A673 (cell line): Measurements from ENCODE around the gene KCTD4. TPM values are rescaled to one million over a fixed set of nuclear protein-coding genes. Genes with fewer than 3 reads are reported as not detected.

ENCODE experiments used
- BruUV-seq: library from RNA; stranded (reverse); fragments of 400-500 nt; replicated peaks from 2 replicates; lab custom pipeline; 2021; lab: Mats Ljungman, UMichigan
- CTCF ChIA-PET: fragments of 300-600 bp; sonication (Branson Sonifier 250); formaldehyde crosslinking; loops from one replicate; lab custom pipeline; 2022; ENCODE audit warnings: antibody characterized with exemption; lab: Charles Lee
- POLR2A ChIA-PET: fragments of 300-600 bp; sonication (Branson Sonifier 250); formaldehyde crosslinking; loops from one replicate; lab custom pipeline; 2022; ENCODE audit warnings: antibody characterized with exemption; ENCODE audit not compliant: low non-redundant PET; lab: Charles Lee
- DNase-seq: peaks from one replicate; pipeline ENCODE4 v3.0.0-alpha.2; 2015; ENCODE audit warnings: low spot score
- H3K27ac ChIP-seq: fragments of 200-600 bp; sonication (generic); 2 replicates; pipeline ENCODE4 v1.5.1; 2016; ENCODE audit warnings: mixed run types, low read depth, mild to moderate bottlenecking, mixed read lengths, antibody characterized with exemption, low read length; ENCODE audit not compliant: poor library complexity, severe bottlenecking
- H3K27me3 ChIP-seq: fragments of 200-600 bp; sonication (generic); replicated peaks from 2 replicates; pipeline ENCODE4 v1.6.1; 2017; ENCODE audit warnings: mixed run types, low read depth, mild to moderate bottlenecking, mixed read lengths, antibody characterized with exemption, low read length; ENCODE audit not compliant: insufficient read depth, poor library complexity
- H3K36me3 ChIP-seq: fragments of 200-600 bp; sonication (generic); 2 replicates; pipeline ENCODE4 v1.6.1; 2016; ENCODE audit warnings: mixed run types, mild to moderate bottlenecking, mixed read lengths, antibody characterized with exemption, low read length; ENCODE audit not compliant: insufficient read depth, poor library complexity, severe bottlenecking
- H3K4me1 ChIP-seq: fragments of 200-600 bp; sonication (generic); 2 replicates; pipeline ENCODE4 v1.6.1; 2017; ENCODE audit warnings: mixed run types, mild to moderate bottlenecking, mixed read lengths, antibody characterized with exemption, low read length; ENCODE audit not compliant: insufficient read depth, poor library complexity, severe bottlenecking
- H3K4me3 ChIP-seq: fragments of 200-600 bp; sonication (generic); 2 replicates; pipeline ENCODE4 v1.5.1; 2016; ENCODE audit warnings: low read depth, mixed run types, mild to moderate bottlenecking, mixed read lengths, low read length; ENCODE audit not compliant: poor library complexity, severe bottlenecking
- H3K9me3 ChIP-seq: fragments of 200-600 bp; sonication (generic); 2 replicates; pipeline ENCODE4 v1.6.1; 2016; ENCODE audit warnings: mixed run types, low read depth, mild to moderate bottlenecking, mixed read lengths, antibody characterized with exemption, low read length; ENCODE audit not compliant: poor library complexity, severe bottlenecking
- CTCF ChIP-seq: fragments of 300-800, 200-600 bp; sonication (generic); conservative IDR thresholded peaks from 2 replicates; pipeline ENCODE4 v1.5.1; 2017; ENCODE audit warnings: low read depth, mild to moderate bottlenecking, antibody characterized with exemption, low read length, moderate library complexity, mixed read lengths
- EZH2 ChIP-seq: fragments of 200-600 bp; sonication (generic); IDR thresholded peaks from 2 replicates; pipeline ENCODE4 v1.6.1; 2017; ENCODE audit warnings: borderline replicate concordance, low read depth, mild to moderate bottlenecking, mixed read lengths, antibody characterized with exemption, low read length; ENCODE audit not compliant: poor library complexity, severe bottlenecking
- intact Hi-C: fragments of 100-400 bp; cut with micrococcal nuclease; formaldehyde crosslinking; loops from one replicate; pipeline ENCODE4 v1.10.0; 2022; ENCODE audit not compliant: unreplicated experiment
- total RNA-seq: library from RNA; stranded (reverse); gene quantifications from 2 replicates; pipeline ENCODE4 v1.2.3, GENCODE V29; 2021

KCTD4 gene
- total RNA-seq, 1 experiment from 2014 or later = not detected

- Histone ChIP-seq H3K27ac (peak overlapping the region; percentile 64), H3K9me3 (no peaks in the 10 kb centered on the region), H3K4me1 (peaks cover 21% of the 10 kb centered on the region), H3K27me3 (no peaks in the 10 kb centered on the region), H3K36me3 (no peaks in the 10 kb centered on the region), H3K4me3 (peak overlapping the region; percentile 17)
- BruUV-seq = no TSS peak
- CTCF ChIA-PET = no interaction called here
- intact Hi-C loops = no loop called here
- TF ChIP-seq CTCF = no peak
- TF ChIP-seq EZH2 = no peak
- POLR2A ChIA-PET = no interaction called here
- no peak for DNase-seq
Observed at GRCh38 chr13:45242524-45242923, 41.7 kb upstream of the KCTD4 start.

- Histone ChIP-seq H3K9me3 (no peaks in the 10 kb centered on the region), H3K4me1 (peaks cover 21% of the 10 kb centered on the region), H3K36me3 (no peaks in the 10 kb centered on the region), H3K27ac (peak overlapping the region; percentile 64), H3K27me3 (no peaks in the 10 kb centered on the region), H3K4me3 (peak overlapping the region; percentile 17)
- DNase-seq = peak; percentile 63
- intact Hi-C loops = no loop called here
- BruUV-seq = no TSS peak
- ChIA-PET POLR2A (interaction anchor here (0.7 kb wide), 1 partner anchor 21 kb away, joined by 5 read pairs; no protein-coding TSS in a partner anchor), CTCF (no interaction called here)
- TF ChIP-seq CTCF (no peak), EZH2 (no peak)
Observed at GRCh38 chr13:45242070-45242469, 41.2 kb upstream of the KCTD4 start.

- H3K9me3 ChIP-seq = no peaks in the 10 kb centered on the region
- H3K27me3 ChIP-seq = no peaks in the 10 kb centered on the region
- H3K27ac ChIP-seq = no peak overlapping the region
- no peak for DNase-seq
- intact Hi-C loops = no loop called here
- TF ChIP-seq EZH2 (no peak), CTCF (no peak)
- ChIA-PET CTCF (no interaction called here), POLR2A (no interaction called here)
- H3K4me1 ChIP-seq = peaks cover 36% of the 10 kb centered on the region
- H3K36me3 ChIP-seq = no peaks in the 10 kb centered on the region
- H3K4me3 ChIP-seq = no peak overlapping the region
- no TSS peak for BruUV-seq
Observed at GRCh38 chr13:45240143-45240542, 39.3 kb upstream of the KCTD4 start.
